ENCODE data around the gene ITGAX. TPM values are rescaled to one million over a fixed set of nuclear protein-coding genes. Genes with fewer than 3 reads are reported as not detected.

Gene ITGAX
- total and polyA plus RNA-seq, 4 donors, result 1.1 to 9.6 (median 1.9) TPM

GRCh38 chr16:31413943-31414342 lies 59.0 kb downstream of the ITGAX start (continued):
- TF ChIP-seq ZBTB33 (IDR thresholded peaks at IDR 0.05) (no peak), JUND (IDR thresholded peaks at IDR 0.05) (no peak)

- no peak overlapping the region for H3K4me3 ChIP-seq (ENCODE audit: low read depth in 1 of 3, low read length in 3 of 3)
- H3K9me3 ChIP-seq (ENCODE audit: control insufficient read depth in 4 of 4, low read length in 3 of 4), result peaks cover 0 to 1% (median 0%) of the 10 kb centered on the region in 4 donors
- WGBS, result 71% methylated on average over 4 of the region's 4 CpGs
- H3K27ac ChIP-seq (ENCODE audit: low read depth in 1 of 2, low read length in 2 of 2), result no peak overlapping the region
- no peaks in the 10 kb centered on the region for H3K27me3 ChIP-seq (ENCODE audit: control insufficient read depth in 4 of 4, insufficient read depth in 4 of 4, low read length in 3 of 4)
- H3K4me1 ChIP-seq (ENCODE audit: control insufficient read depth in 4 of 4, insufficient read depth in 4 of 4, low read length in 3 of 4), result no peaks in the 10 kb centered on the region
- no peak for DNase-seq (ENCODE audit: low spot score)
- no peak overlapping the region for H3K9ac ChIP-seq (ENCODE audit: low read depth in 1 of 2, low read length in 2 of 2)
- TF ChIP-seq FOXA2 (IDR thresholded peaks at IDR 0.05) (no peak), ZBTB33 (IDR thresholded peaks at IDR 0.05) (no peak), ATF3 (IDR thresholded peaks at IDR 0.05) (no peak), RXRA (IDR thresholded peaks at IDR 0.05) (no peak), RAD21 (IDR thresholded peaks at IDR 0.05) (no peak), GABPA (IDR thresholded peaks at IDR 0.05 in 1 of 2, conservative IDR thresholded peaks at IDR 0.05 in 1 of 2) (no peak), CTCF (IDR thresholded peaks at IDR 0.05; ENCODE audit: low read depth, low read length, missing input control) (no peak), SP1 (IDR thresholded peaks at IDR 0.05) (no peak), MAX (IDR thresholded peaks at IDR 0.05) (no peak), FOXA1 (IDR thresholded peaks at IDR 0.05) (no peak), HNF4A (conservative IDR thresholded peaks at IDR 0.05) (no peak), REST (IDR thresholded peaks at IDR 0.05) (no peak)
- no peaks in the 10 kb centered on the region for H3K36me3 ChIP-seq (ENCODE audit: control insufficient read depth in 4 of 4, insufficient read depth in 3 of 4, low read depth in 1 of 4, low read length in 3 of 4)
These were observed 59.7 kb downstream of the ITGAX start for GRCh38 chr16:31414706-31415105.

Data from liver (tissue), 9 donors.